B cell (primary cell): ENCODE results near the gene CTNNBL1. TPM values are rescaled to one million over a fixed set of nuclear protein-coding genes. Genes with fewer than 3 reads are reported as not detected.

Experiments used
- ATAC-seq: fragments of 200-7000 bp; cut with Tn5 transposase; one replicate; pipeline ENCODE4 v1.10.0; 2021; ENCODE audit warnings: low read depth, mild to moderate bottlenecking, moderate number of reproducible peaks, moderate library complexity
- CTCF ChIA-PET: fragments of 350-600 bp; sonication (Branson Sonifier 250); formaldehyde crosslinking; loops from one replicate; lab custom pipeline; 2021; ENCODE audit warnings: antibody characterized with exemption, inconsistent platforms; lab: Charles Lee
- POLR2A ChIA-PET: fragments of 350-600 bp; sonication (Branson Sonifier 250); formaldehyde crosslinking; loops from one replicate; lab custom pipeline; 2021; ENCODE audit warnings: antibody characterized with exemption; lab: Charles Lee
- DNase-seq: peaks from one replicate; pipeline ENCODE4 v3.0.0; 2013
- H2AFZ ChIP-seq: 2 replicates; pipeline ENCODE4 v1.6.1; 2012; ENCODE audit warnings: mild to moderate bottlenecking, low read depth, low read length; ENCODE audit not compliant: insufficient read depth, poor library complexity, severe bottlenecking
- H3K27ac ChIP-seq, 2 donors: 1 replicate in 1 of 2; 2 replicates in 1 of 2; pipeline ENCODE4 v1.5.1; 2012 to 2013; ENCODE audit warnings: low read length in 2 of 2, mild to moderate bottlenecking in 2 of 2, moderate library complexity in 1 of 2
- H3K27me3 ChIP-seq, 4 experiments: fragments of 200-600 bp in 1 of 4; sonication (generic) in 1 of 4; replicated peaks in 1 of 4; 1 replicate in 2 of 4; 2 replicates in 2 of 4; pipeline versions ENCODE4 v1.6.1 to v1.7.0; 2013 to 2016; ENCODE audit warnings: low read length in 3 of 4, mild to moderate bottlenecking in 2 of 4, mixed read lengths in 1 of 4, moderate library complexity in 1 of 4; ENCODE audit not compliant: insufficient read depth in 4 of 4, control insufficient read depth in 3 of 4; ENCODE audit errors: control extremely low read depth in 1 of 4
- H3K36me3 ChIP-seq, 2 experiments: replicated peaks in 1 of 2; 1 replicate in 1 of 2; 2 replicates in 1 of 2; pipeline versions ENCODE4 v1.6.1 to v1.7.1; 2013; ENCODE audit warnings: low read length in 1 of 2; ENCODE audit not compliant: insufficient read depth in 2 of 2, control insufficient read depth in 1 of 2; ENCODE audit errors: control extremely low read depth in 1 of 2, extremely low read depth in 1 of 2
- H3K4me1 ChIP-seq, 2 donors: fragments of 200-600 bp in 1 of 2; sonication (generic) in 1 of 2; 1 replicate in 1 of 2; 2 replicates in 1 of 2; pipeline versions ENCODE4 v1.5.1 to v1.6.1; 2013 to 2017; ENCODE audit warnings: low read length in 2 of 2; ENCODE audit not compliant: control insufficient read depth in 2 of 2, insufficient read depth in 2 of 2
- H3K4me2 ChIP-seq: replicated peaks from 2 replicates; pipeline ENCODE3; 2012; ENCODE audit warnings: mild to moderate bottlenecking, low read depth, low read length; ENCODE audit not compliant: poor library complexity, severe bottlenecking
- H3K4me3 ChIP-seq, 5 experiments: fragments of 200-600 bp in 1 of 5; sonication (generic) in 1 of 5; 1 replicate in 3 of 5; 2 replicates in 2 of 5; pipeline versions ENCODE4 v1.5.1 to v1.7.0; 2011 to 2016; ENCODE audit warnings: low read length in 4 of 5, mild to moderate bottlenecking in 4 of 5, low read depth in 2 of 5, control low read depth in 1 of 5, moderate library complexity in 1 of 5; ENCODE audit not compliant: insufficient read depth in 1 of 5; ENCODE audit errors: control extremely low read depth in 1 of 5, extremely low read depth in 1 of 5
- H3K79me2 ChIP-seq: fragments of 200-600 bp; sonication (generic); one replicate; pipeline ENCODE4 v1.6.0; 2016; ENCODE audit warnings: low read length; ENCODE audit not compliant: control insufficient read depth, insufficient read depth
- H3K9ac ChIP-seq: fragments of 200-600 bp; sonication (generic); 2 replicates; pipeline ENCODE4 v1.6.1; 2017; ENCODE audit warnings: mild to moderate bottlenecking, low read length, moderate library complexity
- H3K9me3 ChIP-seq, 3 donors: one replicate each; pipeline versions ENCODE4 v1.6.1 to v1.7.1; 2013; ENCODE audit warnings: low read length in 2 of 3; ENCODE audit not compliant: control insufficient read depth in 2 of 3, insufficient read depth in 1 of 3; ENCODE audit errors: control extremely low read depth in 1 of 3
- H4K20me1 ChIP-seq: 2 replicates; pipeline ENCODE4 v1.6.0; 2012; ENCODE audit warnings: mild to moderate bottlenecking, low read length; ENCODE audit not compliant: insufficient read depth, control insufficient read depth, poor library complexity, severe bottlenecking
- H3K27ac Mint-ChIP-seq: one replicate; pipeline ENCODE4 v1.8.0; 2021; ENCODE audit warnings: mixed read lengths
- H3K27me3 Mint-ChIP-seq: one replicate; pipeline ENCODE4 v1.8.0; 2021; ENCODE audit warnings: mixed read lengths
- H3K4me1 Mint-ChIP-seq: one replicate; pipeline ENCODE4 v1.8.0; 2021; ENCODE audit warnings: mixed read lengths
- H3K4me3 Mint-ChIP-seq: one replicate; pipeline ENCODE4 v1.8.0; 2021; ENCODE audit warnings: mixed read lengths
- H3K9me3 Mint-ChIP-seq: one replicate; pipeline ENCODE4 v1.8.0; 2022; ENCODE audit warnings: mixed read lengths; ENCODE audit not compliant: insufficient read depth
- CTCF ChIP-seq: fragments of 200-600 bp; IDR thresholded peaks from one replicate; pipeline ENCODE4 v1.8.0; 2022; ENCODE audit warnings: antibody characterized with exemption, mild to moderate bottlenecking
- EZH2 ChIP-seq: IDR thresholded peaks from 2 replicates; pipeline ENCODE4 v1.6.1; 2012; ENCODE audit warnings: borderline replicate concordance, low read depth, mild to moderate bottlenecking, moderate library complexity, low read length; ENCODE audit not compliant: insufficient read depth, poor library complexity, severe bottlenecking
- WGBS: methylation state at CpG from one replicate; pipeline ENCODE4 v1.1.5; 2013; ENCODE audit warnings: missing lambda C conversion rate; ENCODE audit not compliant: insufficient coverage; 5-methylcytosine and 5-hydroxymethylcytosine counted together
- intact Hi-C: fragments of 100-400 bp; cut with micrococcal nuclease; formaldehyde crosslinking; loops from one replicate; pipeline ENCODE4 v1.10.0; 2022
- polyA plus RNA-seq: library from polyadenylated mRNA; depleted of rRNA; stranded (reverse); fragments of >200 nt; gene quantifications from 2 replicates; pipeline ENCODE4 v1.2.3, GENCODE V29; 2012
- total RNA-seq, 2 donors: library from RNA; stranded (reverse); fragments of 120-200 nt in 1 of 2; gene quantifications; 1 replicate in 1 of 2; 2 replicates in 1 of 2; pipeline versions ENCODE4 v1.2.3 to v1.2.4, GENCODE V29; 2013 to 2022

CTNNBL1 gene
- total and polyA plus RNA-seq, 2 donors (not counting 1 experiment from before 2014, with no cell fraction given): 25.3 to 64.7 TPM

- no peak overlapping the region for H3K27ac Mint-ChIP-seq
- Histone ChIP-seq H3K4me1 (no peaks in the 10 kb centered on the region), H3K27me3 (no peaks in the 10 kb centered on the region), H3K27ac (no peak overlapping the region), H2AFZ (no peak overlapping the region), H3K79me2 (no peaks in the 10 kb centered on the region), H3K9ac (no peak overlapping the region), H3K36me3 (peaks cover 5 to 71% of the 10 kb centered on the region in 2 experiments), H3K4me3 (no peak overlapping the region), H3K9me3 (no peaks in the 10 kb centered on the region), H4K20me1 (no peaks in the 10 kb centered on the region), H3K4me2 (no peak overlapping the region)
- H3K4me3 Mint-ChIP-seq: no peak overlapping the region
- no peaks in the 10 kb centered on the region for H3K9me3 Mint-ChIP-seq
- peaks cover 8% of the 10 kb centered on the region for H3K4me1 Mint-ChIP-seq
- ATAC-seq (no peak), DNase-seq (no peak)
- CTCF ChIA-PET: interaction anchor here (1.0 kb wide), 1 partner anchor 32 kb away, joined by 5 read pairs; no protein-coding TSS in a partner anchor
- no peak for TF ChIP-seq EZH2
- no peak for TF ChIP-seq CTCF
- WGBS: 95% methylated on average over 8 of the region's 9 CpGs
- intact Hi-C loops: loop anchor here (5.0 kb wide), 1 partner anchor 187 kb away; no protein-coding TSS in a partner anchor
- H3K27me3 Mint-ChIP-seq: no peaks in the 10 kb centered on the region
- POLR2A ChIA-PET: no interaction called here
These were observed 155.3 kb downstream of the CTNNBL1 start for GRCh38 chr20:37849156-37849555.

- Mint-ChIP-seq H3K27me3 (no peaks in the 10 kb centered on the region), H3K4me3 (no peak overlapping the region), H3K9me3 (no peaks in the 10 kb centered on the region), H3K4me1 (peaks cover 8% of the 10 kb centered on the region), H3K27ac (no peak overlapping the region)
- POLR2A ChIA-PET: no interaction called here
- Histone ChIP-seq H3K4me2 (no peak overlapping the region), H2AFZ (no peak overlapping the region), H3K27me3 (no peaks in the 10 kb centered on the region), H4K20me1 (no peaks in the 10 kb centered on the region), H3K27ac (no peak overlapping the region), H3K36me3 (peaks cover 5 to 71% of the 10 kb centered on the region in 2 experiments), H3K9me3 (no peaks in the 10 kb centered on the region), H3K4me1 (no peaks in the 10 kb centered on the region), H3K9ac (no peak overlapping the region), H3K79me2 (no peaks in the 10 kb centered on the region), H3K4me3 (no peak overlapping the region)
- intact Hi-C loops: loop anchor here (5.0 kb wide), 1 partner anchor 187 kb away; no protein-coding TSS in a partner anchor
- WGBS: no CpG with 5 or more reads among the region's 2 CpGs
- CTCF ChIA-PET: interaction anchor here (1.0 kb wide), 1 partner anchor 32 kb away, joined by 5 read pairs; no protein-coding TSS in a partner anchor
- ATAC-seq: no peak
- DNase-seq: no peak
- no peak for TF ChIP-seq EZH2
- TF ChIP-seq CTCF: no peak
These were observed 155.7 kb downstream of the CTNNBL1 start for GRCh38 chr20:37849566-37849965.
